GM18520 (cell line): Measurements from ENCODE around the gene PDLIM4.
A peak's percentile ranks its signal among the peaks of the same experiment; 100 is the strongest.

Experiments used
- ATAC-seq: cut with Tn5 transposase; IDR thresholded peaks from one replicate; pipeline ENCODE4 v1.9.1; 2021; ENCODE audit not compliant: unreplicated experiment

PDLIM4 gene

GRCh38 chr5:132257131-132258101 is at the start of gene PDLIM4:
Gene PDLIM4 (plus strand): TSS chr5:132257696. CDS start chr5:132257735, 39 bp downstream.
- no peak for ATAC-seq

- no peak for ATAC-seq
Measured at GRCh38 chr5:132207778-132208177, 49.7 kb upstream of the PDLIM4 start.

GRCh38 chr5:132209131-132209530 is 48.4 kb upstream of the PDLIM4 start:
- ATAC-seq: no peak

- no peak for ATAC-seq
Measured at GRCh38 chr5:132209901-132210545, 47.5 kb upstream of the PDLIM4 start.

- no peak for ATAC-seq
Measured at GRCh38 chr5:132210944-132211343, 46.6 kb upstream of the PDLIM4 start.

- ATAC-seq: no peak
Measured at GRCh38 chr5:132211787-132212186, 45.7 kb upstream of the PDLIM4 start.

DNA sequence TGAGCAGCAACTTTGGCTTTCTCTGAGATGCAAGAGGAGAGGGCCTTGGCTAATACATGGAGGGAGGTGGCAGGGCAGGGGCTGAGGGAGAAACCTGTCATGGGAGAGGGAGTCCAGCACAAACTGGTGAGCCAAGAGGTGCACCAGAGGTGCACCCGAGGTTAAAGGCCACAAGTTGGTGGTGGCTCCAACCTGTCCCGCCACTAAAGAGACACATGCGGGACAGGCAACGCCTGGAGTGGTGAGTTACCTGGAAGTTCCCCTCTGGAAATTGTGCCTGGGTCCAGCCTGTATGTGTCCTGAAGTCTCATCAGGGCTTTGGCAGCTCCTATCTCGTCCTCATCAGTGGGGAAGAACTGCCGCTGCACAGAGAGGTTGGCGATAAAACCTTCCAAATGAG is 43.8 kb upstream of the PDLIM4 start:
- ATAC-seq: no peak

DNA sequence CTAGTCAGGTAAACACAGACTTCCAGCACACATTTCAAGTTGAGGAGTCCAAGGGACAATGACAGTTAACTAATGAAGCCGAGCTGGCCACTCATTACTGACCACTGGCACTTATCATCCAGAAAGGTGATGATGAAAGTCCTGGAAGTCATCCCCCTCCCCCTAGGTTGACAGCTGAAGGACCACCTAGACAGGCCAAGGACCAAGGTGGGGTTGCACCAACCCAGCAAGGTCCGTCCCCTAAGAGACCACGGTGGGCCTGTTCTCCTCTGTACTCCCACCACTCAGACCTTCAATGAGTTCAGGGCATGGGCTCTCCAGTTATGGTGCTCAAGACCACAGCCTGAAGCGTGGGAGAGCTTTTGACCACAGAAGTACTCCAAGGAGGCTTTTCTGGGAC is 43.0 kb upstream of the PDLIM4 start:
- no peak for ATAC-seq

GRCh38 chr5:132215329-132215728 is 42.2 kb upstream of the PDLIM4 start:
- no peak for ATAC-seq

DNA sequence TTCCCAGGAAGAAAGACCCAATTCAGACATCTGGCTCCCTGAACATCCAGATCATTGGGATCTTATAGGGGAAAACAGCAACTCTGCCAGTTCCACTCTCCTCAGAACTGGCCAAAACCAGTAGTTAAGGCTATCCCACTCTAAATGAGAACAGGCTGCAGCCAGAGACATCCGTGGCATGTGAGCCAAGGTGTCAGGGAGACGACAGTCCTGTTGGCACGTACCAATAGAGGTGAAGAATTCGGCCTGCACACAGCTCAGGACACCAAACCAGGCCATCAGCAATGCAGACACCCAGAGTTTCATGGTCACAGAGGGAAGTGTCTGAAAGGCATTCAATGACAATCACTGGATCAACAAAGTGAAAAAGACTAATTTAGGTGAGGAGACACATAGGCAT is 39.2 kb upstream of the PDLIM4 start:
- no peak for ATAC-seq

DNA sequence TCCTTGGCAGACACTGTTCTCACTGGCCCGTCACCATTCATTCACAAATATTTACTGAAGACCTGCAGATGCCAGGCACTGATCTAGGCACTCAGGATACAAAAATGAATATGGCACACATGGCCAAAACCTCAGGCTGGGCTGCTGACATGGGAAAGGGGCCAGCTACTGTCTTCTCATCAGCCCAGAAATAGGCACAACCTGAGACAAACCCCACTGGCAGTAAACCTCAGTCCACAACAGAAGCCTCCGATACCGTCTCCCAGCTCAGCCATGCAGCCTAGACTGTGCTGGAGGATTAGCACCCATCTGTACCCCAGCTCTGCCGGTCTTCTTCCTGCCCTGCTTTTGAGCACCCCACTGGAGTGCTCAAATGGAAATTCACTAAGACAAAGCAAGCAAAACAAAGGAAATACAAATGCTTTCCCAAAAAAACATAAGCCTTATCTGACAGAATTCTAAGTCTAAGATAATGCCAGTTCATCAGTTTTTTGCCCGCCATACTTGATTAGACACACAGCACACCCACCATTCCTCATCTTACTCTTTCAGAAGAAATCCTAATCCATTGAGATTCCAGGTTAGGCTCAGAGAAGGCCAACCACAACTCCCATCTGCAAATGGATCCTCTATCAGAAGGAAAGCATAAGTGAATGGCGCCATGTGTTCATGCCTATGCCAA is 38.1 kb upstream of the PDLIM4 start:
- ATAC-seq: no peak

DNA sequence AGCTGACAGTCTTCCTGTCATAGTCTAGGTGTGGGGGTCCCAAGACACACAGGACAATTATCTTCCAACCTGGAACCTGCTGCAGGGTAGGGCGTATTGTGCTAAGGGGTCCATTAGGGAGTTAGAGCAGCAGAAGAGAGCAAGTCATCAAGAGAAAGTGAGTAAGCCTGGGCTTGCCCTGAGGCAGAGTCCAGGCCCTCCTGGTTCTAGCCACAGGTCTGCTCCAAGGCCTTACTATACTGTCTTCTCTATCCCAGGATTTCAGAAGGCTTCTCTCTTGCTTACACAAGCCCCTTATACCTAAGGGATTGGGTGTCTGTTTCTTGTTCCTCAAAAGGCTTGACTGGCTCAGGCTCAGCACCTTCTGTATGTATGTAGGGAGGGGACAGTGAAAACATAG is 37.5 kb upstream of the PDLIM4 start:
- ATAC-seq: no peak

DNA sequence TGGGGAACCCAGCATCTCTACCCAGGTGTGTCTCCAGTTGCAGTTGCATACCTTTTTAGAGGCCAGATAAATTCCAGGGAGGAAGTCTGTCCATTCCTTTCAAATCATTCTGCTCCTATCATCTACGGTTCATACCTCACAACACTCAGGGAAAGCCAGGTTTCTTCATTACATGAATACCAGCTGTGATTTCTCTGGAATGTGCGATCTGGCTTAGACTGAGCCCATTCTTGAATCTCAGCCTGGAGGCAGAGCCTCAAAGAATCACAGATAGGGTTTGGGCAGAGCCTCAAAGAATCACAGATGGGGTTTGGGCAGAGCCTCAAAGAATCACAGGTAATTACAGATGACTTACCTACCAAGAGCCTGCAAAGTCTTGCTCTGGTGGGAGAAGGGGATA is 37.0 kb upstream of the PDLIM4 start:
- no peak for ATAC-seq

DNA sequence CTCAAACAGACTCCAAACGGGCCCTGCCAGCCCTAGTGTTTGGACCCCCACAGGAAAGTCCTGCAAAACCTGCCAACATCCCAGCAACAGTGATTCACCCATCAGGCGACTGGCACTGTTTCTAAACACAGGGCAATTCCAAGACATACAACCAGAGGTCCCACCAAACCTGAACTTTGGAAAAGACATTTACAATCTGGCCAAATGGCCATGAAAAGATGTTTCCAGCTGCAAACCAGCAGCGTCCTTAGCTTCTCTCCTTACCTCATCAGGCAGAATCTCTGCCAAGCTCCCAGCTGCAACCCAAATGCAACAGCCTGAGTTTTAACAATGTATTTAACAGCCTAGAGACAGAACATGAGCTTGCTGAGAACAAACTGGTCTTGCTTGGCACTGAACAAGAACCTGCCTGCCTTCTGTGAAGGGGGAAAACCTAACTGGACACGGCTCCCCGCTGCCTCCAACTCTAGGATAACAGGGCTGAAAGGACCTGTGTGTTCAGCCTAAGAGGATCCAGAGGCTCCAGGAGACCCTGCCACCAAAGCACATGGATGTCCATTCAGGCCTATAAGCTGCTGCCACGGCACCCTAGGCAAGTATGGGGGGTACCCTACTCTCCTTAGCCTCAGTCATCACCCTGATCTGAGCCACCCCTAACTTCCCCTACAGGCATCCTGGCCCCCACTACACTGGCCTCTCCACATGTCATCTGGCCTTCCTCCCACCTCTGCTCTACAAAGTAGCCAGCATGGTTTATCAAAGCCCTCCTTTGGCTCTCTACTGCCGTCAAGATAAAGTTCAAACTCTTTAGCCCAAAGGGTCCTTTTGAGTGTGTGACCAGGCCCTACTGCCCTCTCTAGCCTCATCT is 35.5 kb upstream of the PDLIM4 start:
- no peak for ATAC-seq

DNA sequence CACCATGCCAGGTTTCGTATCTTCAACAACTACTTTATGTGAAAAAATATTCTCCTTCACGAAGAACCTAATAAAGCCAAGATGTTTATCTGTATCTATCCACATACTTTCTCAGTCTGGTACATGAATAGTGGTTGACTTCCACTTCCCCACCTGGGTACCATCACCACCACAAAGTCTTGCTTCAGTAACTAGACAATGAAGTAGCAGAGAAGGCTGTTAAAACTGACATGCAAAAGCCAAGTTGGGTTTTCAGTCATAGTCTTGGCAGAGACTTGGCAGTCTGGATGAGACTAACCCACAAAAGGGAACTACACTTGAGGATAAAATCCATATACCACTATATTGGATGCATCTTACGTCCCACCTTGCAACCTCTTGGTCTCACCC is 34.9 kb upstream of the PDLIM4 start:
- ATAC-seq: peak; percentile 43

DNA sequence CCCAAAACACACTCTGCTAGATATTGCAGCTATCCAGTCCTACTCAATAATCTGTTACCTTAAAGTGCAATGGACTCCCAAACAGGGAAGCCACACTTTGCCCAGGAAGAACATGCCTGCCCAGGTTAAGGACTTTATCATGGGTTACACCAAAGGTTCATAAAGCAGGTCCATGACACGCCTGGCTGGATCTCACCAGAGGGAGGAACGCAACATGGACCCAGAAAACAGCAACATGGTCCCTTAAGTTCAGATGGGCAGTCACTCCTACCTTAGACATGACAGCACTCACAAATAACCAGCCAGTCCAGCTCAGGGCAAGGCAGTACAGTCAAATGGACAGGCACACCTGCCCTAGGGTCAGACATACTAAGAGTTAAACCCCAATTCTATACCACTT is 33.6 kb upstream of the PDLIM4 start:
- ATAC-seq: no peak

DNA sequence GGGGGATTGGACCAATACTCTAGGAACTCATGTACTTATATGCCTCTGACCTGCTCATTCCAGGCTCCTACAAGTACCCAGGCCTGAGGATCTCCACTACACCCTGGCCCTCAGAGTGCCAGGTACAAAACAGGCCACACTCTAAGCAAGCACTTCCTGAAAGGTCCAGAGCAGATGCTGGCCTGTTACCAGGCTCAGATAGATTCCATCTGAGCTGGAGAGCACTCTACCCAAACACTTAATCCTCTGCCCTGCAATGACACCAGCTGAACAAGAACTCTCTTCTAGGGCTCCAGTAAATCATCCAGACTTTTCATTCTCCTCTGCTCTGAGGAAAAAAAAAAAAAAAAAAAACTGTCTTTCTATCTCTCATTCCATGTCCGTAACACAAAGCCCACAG is 32.8 kb upstream of the PDLIM4 start:
- no peak for ATAC-seq

DNA sequence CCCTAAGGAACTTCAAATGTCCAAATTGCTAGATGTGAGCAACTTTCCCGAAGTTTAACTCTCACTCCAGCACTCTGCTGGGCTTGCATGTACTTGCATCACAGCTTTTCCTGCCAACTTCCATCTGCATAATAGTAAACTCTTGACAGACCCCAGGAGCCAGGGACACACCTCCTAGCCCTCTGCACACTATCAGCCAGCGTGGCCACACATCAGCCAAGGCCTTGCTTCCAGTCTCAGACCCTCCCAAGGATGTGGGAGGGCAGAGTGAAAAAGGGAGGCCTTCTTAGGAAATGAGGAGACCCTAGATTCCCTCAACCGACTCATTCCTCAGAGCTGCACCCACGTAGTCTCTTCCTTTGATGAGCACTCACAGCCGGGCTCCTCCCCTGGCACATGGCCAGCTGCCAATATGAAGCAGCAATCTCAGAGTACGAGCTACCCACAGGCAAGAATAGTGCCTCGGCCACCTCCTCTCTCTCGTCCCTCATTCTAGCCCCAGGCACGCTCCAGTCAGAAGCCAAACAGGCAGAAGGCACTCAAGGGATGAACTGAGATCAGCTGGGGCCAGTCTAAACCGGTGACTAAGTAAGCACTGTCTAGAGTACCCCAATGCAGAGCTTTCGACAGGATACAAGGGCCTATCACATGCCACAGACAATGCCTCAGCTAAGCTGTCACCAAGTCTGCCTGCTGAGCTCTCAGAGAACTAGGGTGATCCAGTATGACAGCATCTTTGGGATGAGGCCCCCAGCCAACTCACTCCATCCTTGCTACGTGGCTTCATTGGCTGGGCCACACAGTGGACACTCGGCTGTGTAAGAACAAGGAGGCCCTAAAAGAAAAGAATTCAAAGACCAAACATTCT is 32.1 kb upstream of the PDLIM4 start:
- no peak for ATAC-seq

DNA sequence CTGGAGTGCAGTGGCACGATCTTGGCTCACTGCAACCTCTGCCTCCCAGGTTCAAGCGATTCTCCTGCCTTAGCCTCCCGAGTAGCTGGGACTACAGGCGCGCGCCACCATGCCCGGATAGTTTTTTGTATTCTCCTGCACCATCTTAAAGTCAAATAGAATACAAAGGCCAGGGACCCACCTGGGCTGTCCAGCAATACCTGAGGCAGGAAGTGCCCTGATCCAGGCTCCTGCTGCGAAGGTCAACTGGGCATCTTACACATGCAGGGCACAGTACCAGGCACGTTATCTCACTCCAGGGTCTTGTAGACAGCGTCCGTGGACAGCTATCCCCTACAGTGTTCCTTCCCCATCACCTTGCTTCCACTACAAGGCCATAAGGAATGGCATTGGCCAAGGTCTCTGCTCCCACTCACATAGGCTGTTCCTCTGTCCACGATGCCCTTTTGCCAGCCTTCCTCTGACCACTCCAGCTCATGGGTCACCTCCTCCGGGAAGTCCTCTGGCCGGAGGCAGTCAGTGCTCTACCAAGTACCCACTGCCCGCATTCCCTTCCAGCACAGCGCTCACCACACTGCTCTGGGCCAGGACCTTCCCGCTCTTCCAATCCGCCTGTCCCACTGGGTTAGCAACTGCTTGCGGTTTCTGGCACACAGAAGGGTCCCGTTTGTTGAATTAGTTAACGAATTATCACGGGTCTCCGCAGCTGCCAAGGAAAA is 30.8 kb upstream of the PDLIM4 start:
- ATAC-seq: no peak

DNA sequence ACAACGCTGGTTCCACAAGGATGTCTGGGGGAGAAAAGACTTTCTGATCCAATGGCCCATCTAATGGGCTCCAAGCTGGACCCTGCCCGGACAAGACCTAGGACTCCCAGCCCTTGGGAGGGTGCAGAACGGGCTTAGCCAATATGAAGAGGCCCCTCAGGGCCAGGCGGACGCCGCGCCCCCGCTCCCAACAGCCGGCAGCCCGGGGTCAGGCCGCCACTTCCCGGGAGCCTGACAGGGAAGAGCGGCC is 30.3 kb upstream of the PDLIM4 start:
- ATAC-seq: no peak
